HG03460 (cell line): ENCODE data around the gene ATCAY.
A peak's percentile ranks its signal among the peaks of the same experiment; 100 is the strongest.
"Not testable (repeated sequence)": the region's sequence is repeated elsewhere in the genome, so short reads cannot be mapped to it uniquely, and the experiment has no call there.

Experiments
- ATAC-seq: cut with Tn5 transposase; IDR thresholded peaks from one replicate; pipeline ENCODE4 v1.9.1; 2021; ENCODE audit not compliant: unreplicated experiment

The ATCAY gene

GRCh38 chr19:3967983-3968382, 87.5 kb downstream of the ATCAY start:
- ATAC-seq: not testable (repeated sequence)

GRCh38 chr19:3968556-3969434, 88.3 kb downstream of the ATCAY start:
- ATAC-seq: no peak

GRCh38 chr19:3969435-3970312, 89.2 kb downstream of the ATCAY start:
- ATAC-seq: no peak

GRCh38 chr19:3970313-3970807, 89.9 kb downstream of the ATCAY start:
- ATAC-seq: no peak

GRCh38 chr19:3970808-3971598, 90.5 kb downstream of the ATCAY start, which contains the start of gene DAPK3:
Gene DAPK3 (minus strand): TSS chr19:3971099. CDS start chr19:3969735, 1,364 bp downstream.
- ATAC-seq: peak; percentile 92

- ATAC-seq: no peak
Measured at GRCh38 chr19:3975144-3975543, 94.7 kb downstream of the ATCAY start.

GRCh38 chr19:3975637-3976087, 95.2 kb downstream of the ATCAY start:
- ATAC-seq: no peak

GRCh38 chr19:3976495-3977241, 96.2 kb downstream of the ATCAY start:
- ATAC-seq: no peak
